HL-60 (cell line): ENCODE measurements around the gene IBSP.

Experiments used
- CTCF ChIP-seq: IDR thresholded peaks from one replicate; pipeline ENCODE4 v1.5.1; 2011; ENCODE audit warnings: low read length, control low read depth, inconsistent platforms; ENCODE audit not compliant: insufficient read depth
- POLR2AphosphoS5 ChIP-seq: IDR thresholded peaks from 2 replicates; pipeline ENCODE4 v1.6.1; 2012; ENCODE audit warnings: low read depth
- SPI1 ChIP-seq: IDR thresholded peaks from 2 replicates; pipeline ENCODE4 v1.6.1; 2012; ENCODE audit warnings: low read depth, mild to moderate bottlenecking, borderline replicate concordance

- TF ChIP-seq CTCF (no peak), SPI1 (no peak), POLR2AphosphoS5 (no peak)
Measured at GRCh38 chr4:87807402-87807801, 8.0 kb downstream of the IBSP start.
